HG03432 (cell line): ENCODE data around the gene ID1.
"Not testable (repeated sequence)": the region's sequence is repeated elsewhere in the genome, so short reads cannot be mapped to it uniquely, and the experiment has no call there.

Experiments
- ATAC-seq: cut with Tn5 transposase; IDR thresholded peaks from one replicate; pipeline ENCODE4 v1.9.1; 2021; ENCODE audit warnings: mild to moderate bottlenecking, moderate library complexity; ENCODE audit not compliant: unreplicated experiment

Gene ID1

DNA sequence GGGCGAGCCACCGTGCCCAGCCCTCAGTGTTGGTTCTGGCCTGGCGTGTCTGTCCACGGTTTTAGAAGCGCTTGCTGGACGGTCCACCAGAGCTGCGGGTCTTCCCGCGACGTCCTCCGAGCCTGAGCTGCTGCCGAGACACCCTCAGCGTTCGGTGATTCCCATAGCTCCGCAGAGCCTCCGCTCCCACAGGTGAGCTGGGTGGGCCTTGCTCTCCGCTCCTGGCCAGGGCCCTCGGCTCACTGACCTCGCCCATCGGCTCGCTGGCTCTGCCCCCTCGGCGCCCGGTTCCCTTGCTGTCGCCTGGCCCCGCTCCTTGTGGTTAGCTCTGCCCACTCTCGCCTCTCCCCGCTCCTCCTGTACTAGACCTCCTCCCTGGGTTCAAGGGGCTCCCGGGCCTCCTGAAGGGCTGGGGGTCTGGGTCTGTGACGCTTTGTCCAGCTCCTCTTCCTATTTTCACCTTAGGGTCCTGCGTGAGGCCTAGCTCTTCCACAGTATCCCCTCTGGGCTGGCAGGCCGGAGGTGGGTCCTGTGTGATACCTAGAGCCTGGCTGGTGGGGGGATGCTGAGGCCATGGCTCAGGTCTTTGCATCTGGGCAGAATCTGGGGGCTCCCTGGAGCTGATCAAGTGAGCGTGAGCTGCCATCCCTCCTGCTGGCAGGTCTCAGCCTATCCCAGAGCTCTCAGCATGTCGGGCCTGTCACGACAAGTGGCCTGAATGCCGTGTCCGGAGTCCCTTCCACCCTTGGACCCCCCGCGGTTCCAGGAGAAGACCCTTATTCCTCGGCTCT is 27.7 kb downstream of the ID1 start:
- no peak for ATAC-seq

DNA sequence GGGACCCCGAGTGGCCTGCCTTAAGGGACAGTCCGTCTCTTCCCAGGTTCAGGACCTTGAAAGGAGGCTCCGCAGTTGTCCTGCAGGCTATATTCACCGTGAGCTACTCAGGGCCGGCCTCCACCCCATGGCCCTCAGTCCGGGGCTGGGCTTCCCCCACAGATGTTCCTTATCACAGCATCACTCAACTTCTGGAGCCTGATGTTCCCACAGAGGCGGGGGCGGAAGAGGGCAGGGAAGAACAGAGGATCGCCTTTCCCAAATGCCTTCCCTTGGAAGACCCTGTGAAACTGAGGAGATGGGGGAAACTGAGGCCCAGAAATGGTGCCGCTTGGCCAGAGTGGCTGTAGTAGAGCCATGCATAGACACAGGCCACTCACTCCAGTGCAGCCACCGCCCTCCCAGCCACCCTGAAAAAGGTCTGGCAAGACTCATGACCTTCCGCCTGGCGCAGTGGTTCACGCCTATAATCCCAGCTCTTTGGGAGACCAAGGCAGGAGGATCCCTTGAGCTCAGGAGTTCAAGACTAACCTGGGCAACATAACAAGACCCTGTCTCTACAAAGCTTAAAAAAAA is 28.3 kb downstream of the ID1 start:
- ATAC-seq: no peak

DNA sequence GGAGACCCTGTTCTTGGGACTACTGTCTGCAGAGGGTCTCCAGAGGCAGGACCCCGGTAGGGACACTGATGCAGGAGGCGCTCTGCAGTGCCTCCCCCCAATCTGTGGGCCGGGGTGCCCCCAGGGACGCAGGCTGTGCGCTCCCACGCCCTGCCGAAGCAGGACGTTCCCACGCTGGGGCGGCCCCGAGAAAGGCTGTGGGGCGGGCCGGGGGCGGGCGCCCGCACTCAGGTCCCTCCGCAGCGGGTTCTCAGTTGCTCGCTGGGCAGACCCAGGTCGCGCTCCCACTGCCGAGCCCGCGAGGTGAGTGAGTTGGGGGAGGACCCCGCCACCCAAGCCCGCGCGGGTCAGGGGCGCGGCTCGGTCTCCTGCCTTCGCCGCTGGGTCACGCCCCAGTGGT is 32.6 kb downstream of the ID1 start, which contains the start of gene COX4I2:
COX4I2 (plus strand) TSS at position 253 of the 400 bp plus-strand sequence. CDS start 1,106 bp downstream, outside the sequence.
- ATAC-seq: no peak

- ATAC-seq: no peak
Measured at GRCh38 chr20:31638317-31638716, 33.2 kb downstream of the ID1 start.

- no peak for ATAC-seq
Measured at GRCh38 chr20:31638816-31639215, 33.7 kb downstream of the ID1 start.

GRCh38 chr20:31640259-31640658 is 35.2 kb downstream of the ID1 start:
- no peak for ATAC-seq

DNA sequence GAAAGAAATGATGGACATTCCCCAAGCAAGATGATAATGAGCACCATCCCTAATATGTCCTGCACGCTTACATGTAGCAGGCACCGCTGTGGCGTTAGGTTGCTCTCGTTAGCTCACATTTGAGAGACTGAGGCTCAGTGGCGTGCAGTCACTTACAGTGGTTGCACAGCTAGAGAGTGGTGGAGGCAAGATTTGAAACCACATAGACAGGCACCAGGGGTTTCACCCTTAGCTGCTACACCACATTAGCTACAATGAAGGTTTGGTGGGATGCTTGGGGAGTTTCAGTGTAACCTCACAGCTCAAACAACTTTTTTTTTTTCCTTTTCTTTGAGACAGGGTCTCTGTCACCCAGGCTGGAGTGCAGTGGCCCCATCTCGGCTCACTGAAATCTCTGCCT is 36.3 kb downstream of the ID1 start:
- ATAC-seq: no peak

DNA sequence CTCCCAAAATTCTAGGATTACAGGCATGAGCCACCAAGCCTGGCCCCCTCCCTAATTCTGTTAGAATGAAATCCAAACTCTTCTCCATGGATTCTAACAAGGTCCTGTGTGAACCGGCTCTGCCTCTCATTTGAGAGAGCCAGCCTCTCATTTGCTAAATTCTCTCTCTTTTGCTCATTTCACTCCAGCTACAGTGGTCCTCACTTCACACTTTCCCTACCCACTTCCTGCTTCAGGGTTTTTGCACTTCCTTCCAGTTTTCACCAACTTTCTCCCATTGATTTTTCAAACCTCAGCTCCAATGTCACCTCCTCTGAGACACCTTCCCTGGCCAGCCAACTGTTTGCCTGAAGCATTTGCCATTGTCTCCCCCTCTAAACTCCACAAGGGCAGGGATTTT is 37.7 kb downstream of the ID1 start:
- ATAC-seq: no peak

DNA sequence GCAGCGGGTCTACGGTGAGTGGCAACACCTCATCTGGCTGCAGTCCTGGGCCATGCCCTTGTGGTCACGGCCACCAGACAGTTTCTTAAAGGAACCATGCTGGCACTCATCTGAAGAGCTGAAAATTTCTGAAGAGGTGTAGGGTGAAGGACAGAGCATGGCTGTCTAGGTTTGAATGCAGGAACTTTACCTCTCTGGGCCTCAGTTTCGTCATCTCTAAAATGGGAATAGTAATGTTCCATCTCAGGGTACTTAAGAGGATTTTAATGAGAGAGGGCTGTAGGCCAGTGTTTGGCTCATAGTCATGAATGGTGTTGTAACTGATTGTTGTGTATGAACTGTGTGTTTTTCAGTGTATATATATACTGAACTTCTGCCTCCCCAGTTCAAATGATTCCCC is 38.4 kb downstream of the ID1 start:
- no peak for ATAC-seq

- ATAC-seq: no peak
Measured at GRCh38 chr20:31644701-31645100, 39.6 kb downstream of the ID1 start.

- not testable (repeated sequence) for ATAC-seq
Measured at GRCh38 chr20:31648104-31648503, 43.0 kb downstream of the ID1 start.

DNA sequence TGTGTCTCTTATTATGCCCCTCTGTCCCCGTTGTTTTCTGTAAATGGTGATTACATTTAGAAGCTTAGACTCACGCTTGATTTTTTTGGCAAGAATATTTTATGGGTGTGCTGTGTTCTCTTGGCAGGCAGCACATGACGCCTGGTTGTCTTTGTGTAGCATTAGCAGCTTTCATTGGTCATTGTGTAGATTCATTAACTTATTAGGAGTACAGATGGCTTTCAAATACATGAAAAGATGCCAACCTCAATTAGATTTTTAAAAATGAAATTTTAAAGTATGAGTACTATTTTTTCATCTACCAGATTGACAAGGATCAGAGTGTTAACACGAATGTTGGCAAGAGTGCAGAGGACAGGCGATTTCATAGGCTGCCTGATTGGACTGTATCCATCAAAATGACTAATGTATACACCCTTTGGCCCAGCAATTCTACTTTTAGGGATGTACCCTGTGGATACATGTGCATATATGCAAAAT is 47.9 kb downstream of the ID1 start:
- ATAC-seq: no peak

GRCh38 chr20:31653561-31653960 is 48.5 kb downstream of the ID1 start:
- no peak for ATAC-seq

GRCh38 chr20:31654534-31654933 is 49.4 kb downstream of the ID1 start:
- ATAC-seq: no peak
